ENCODE data around the gene KMO. TPM values are rescaled to one million over a fixed set of nuclear protein-coding genes. Genes with fewer than 3 reads are reported as not detected.

The KMO gene
- total RNA-seq, 1 experiment from 2014 or later = 0.07 TPM

GRCh38 chr1:241589521-241589920, 57.3 kb downstream of the KMO start:
- Histone ChIP-seq H3K27me3 (ENCODE audit: insufficient read depth, low read depth) (no peaks in the 10 kb centered on the region), H3F3A (ENCODE audit: insufficient read depth, low read depth) (peaks cover 30% of the 10 kb centered on the region), H4K20me1 (ENCODE audit: insufficient read depth) (no peaks in the 10 kb centered on the region), H3K4me2 (no peak overlapping the region), H3K9me2 (ENCODE audit: insufficient read depth) (no peaks in the 10 kb centered on the region), H3K36me3 (ENCODE audit: low read depth) (peaks cover 4% of the 10 kb centered on the region), H2AFZ (no peak overlapping the region), H3K4me3 (no peak overlapping the region), H3K79me2 (ENCODE audit: low read depth) (no peaks in the 10 kb centered on the region), H3K4me1 (replicated peaks; ENCODE audit: insufficient read depth) (peaks cover 36% of the 10 kb centered on the region), H3K27ac (no peak overlapping the region), H3K9me3 (ENCODE audit: insufficient read depth, low read depth) (no peaks in the 10 kb centered on the region)
- POLR2A ChIA-PET (ENCODE audit: unreplicated experiment) = no interaction called here
- DNase-seq = no peak
- CTCF ChIA-PET = no interaction called here
- TF ChIP-seq EZH2 (IDR thresholded peaks at IDR 0.05; ENCODE audit: low read depth) (no peak), CTCF (conservative IDR thresholded peaks at IDR 0.05) (no peak)
- intact Hi-C loops (cut with micrococcal nuclease; ENCODE audit: unreplicated experiment) = no loop called here
- BruUV-seq (replicated peaks) = no TSS peak

DNA sequence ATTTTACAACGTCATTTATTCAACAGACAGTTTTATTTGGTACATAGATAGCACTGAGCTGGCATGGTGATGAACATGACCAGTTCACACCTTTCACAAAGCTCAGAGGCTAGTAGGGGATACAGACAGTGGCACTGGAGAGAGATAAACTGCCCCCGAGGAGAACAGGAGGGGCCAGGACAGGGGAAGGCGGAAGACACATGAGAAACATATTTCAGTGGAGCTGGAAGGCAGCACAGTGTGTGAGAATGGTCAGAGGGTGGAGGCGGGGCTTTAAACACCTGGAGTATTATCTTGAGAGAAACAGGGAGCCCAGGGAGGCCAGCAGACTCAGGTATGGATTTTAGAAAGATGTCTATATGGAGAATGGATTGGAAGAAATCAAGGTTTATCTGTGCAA, 58.5 kb downstream of the KMO start:
- no peak overlapping the region for H2AFZ ChIP-seq
- no peaks in the 10 kb centered on the region for H4K20me1 ChIP-seq (ENCODE audit: insufficient read depth)
- CTCF ChIA-PET = no interaction called here

DNA sequence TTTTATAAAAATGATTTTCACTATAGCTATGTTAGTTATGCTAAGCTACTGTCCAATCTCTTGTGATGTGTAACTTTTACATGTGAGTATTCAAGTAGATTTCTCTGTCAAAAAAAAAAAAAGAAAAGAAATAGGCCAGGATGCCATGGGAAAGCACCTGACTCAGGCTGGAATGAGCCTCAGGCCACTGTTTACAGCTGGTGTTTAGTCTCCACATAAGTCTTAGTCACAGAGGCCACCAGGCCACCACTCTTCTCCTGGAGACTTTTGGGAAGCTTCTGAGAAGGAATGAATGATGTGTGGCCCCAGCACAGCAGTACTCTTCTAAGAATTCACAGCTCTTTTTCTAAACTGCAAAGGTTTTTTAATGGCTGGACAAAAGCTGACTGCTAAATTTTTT, 59.1 kb downstream of the KMO start:
- CTCF ChIA-PET = interaction anchor here (0.9 kb wide), 1 partner anchor 20 kb away, joined by 4 read pairs; no protein-coding TSS in a partner anchor
- H4K20me1 ChIP-seq (ENCODE audit: insufficient read depth) = no peaks in the 10 kb centered on the region
- peak overlapping the region; percentile 11 for H3K4me2 ChIP-seq
- POLR2A ChIA-PET (ENCODE audit: unreplicated experiment) = interaction anchor here (0.6 to 0.7 kb wide), 2 partner anchors 8 to 15 kb away, joined by 4 to 8 read pairs; no protein-coding TSS in a partner anchor
- peak overlapping the region; percentile 78 for H3K27ac ChIP-seq
- H3K36me3 ChIP-seq (ENCODE audit: low read depth) = peaks cover 19% of the 10 kb centered on the region
- no peaks in the 10 kb centered on the region for H3K79me2 ChIP-seq (ENCODE audit: low read depth)
- H3K4me3 ChIP-seq = no peak overlapping the region
- H3F3A ChIP-seq (ENCODE audit: insufficient read depth, low read depth) = peaks cover 30% of the 10 kb centered on the region
- peaks cover 36% of the 10 kb centered on the region for H3K4me1 ChIP-seq (replicated peaks; ENCODE audit: insufficient read depth)
- TF ChIP-seq CTCF (conservative IDR thresholded peaks at IDR 0.05) (no peak), EZH2 (IDR thresholded peaks at IDR 0.05; ENCODE audit: low read depth) (no peak)
- H3K9me3 ChIP-seq (ENCODE audit: insufficient read depth, low read depth) = no peaks in the 10 kb centered on the region
- H3K27me3 ChIP-seq (ENCODE audit: insufficient read depth, low read depth) = no peaks in the 10 kb centered on the region
- no peak overlapping the region for H2AFZ ChIP-seq
- peak; percentile 75 to 92 for DNase-seq
- no peaks in the 10 kb centered on the region for H3K9me2 ChIP-seq (ENCODE audit: insufficient read depth)
- no TSS peak for BruUV-seq (replicated peaks)
- intact Hi-C loops (cut with micrococcal nuclease; ENCODE audit: unreplicated experiment) = loop anchor here (1.0 to 5.0 kb wide), 4 partner anchors 19 to 416 kb away; partner anchors contain the start of gene KMO

More for the DNA sequence above, 58.5 kb downstream of the KMO start:
- Histone ChIP-seq H3F3A (ENCODE audit: insufficient read depth, low read depth) (peaks cover 30% of the 10 kb centered on the region), H3K27me3 (ENCODE audit: insufficient read depth, low read depth) (no peaks in the 10 kb centered on the region), H3K36me3 (ENCODE audit: low read depth) (peaks cover 13% of the 10 kb centered on the region), H3K4me2 (peak overlapping the region; percentile 23), H3K9me2 (ENCODE audit: insufficient read depth) (no peaks in the 10 kb centered on the region), H3K4me3 (no peak overlapping the region), H3K79me2 (ENCODE audit: low read depth) (no peaks in the 10 kb centered on the region), H3K9me3 (ENCODE audit: insufficient read depth, low read depth) (no peaks in the 10 kb centered on the region), H3K27ac (peak overlapping the region; percentile 78), H3K4me1 (replicated peaks; ENCODE audit: insufficient read depth) (peaks cover 36% of the 10 kb centered on the region)
- no peak for DNase-seq
- intact Hi-C loops (cut with micrococcal nuclease; ENCODE audit: unreplicated experiment) = loop anchor here (1.0 to 5.0 kb wide), 4 partner anchors 20 to 417 kb away; partner anchors contain the start of gene KMO
- POLR2A ChIA-PET (ENCODE audit: unreplicated experiment) = interaction anchor here (0.6 to 0.7 kb wide), 2 partner anchors 9 to 14 kb away, joined by 4 to 8 read pairs; no protein-coding TSS in a partner anchor
- no TSS peak for BruUV-seq (replicated peaks)
- TF ChIP-seq CTCF (conservative IDR thresholded peaks at IDR 0.05) (no peak), EZH2 (IDR thresholded peaks at IDR 0.05; ENCODE audit: low read depth) (no peak)
